Panc1 (cell line): ENCODE results near the gene FILIP1L.

Source experiments
- CTCF ChIP-seq: fragments of 450-650 bp; IDR thresholded peaks from 2 replicates; pipeline ENCODE4 v1.5.1; 2017; ENCODE audit warnings: mild to moderate bottlenecking
- POLR2AphosphoS5 ChIP-seq: IDR thresholded peaks from 2 replicates; pipeline ENCODE4 v1.6.1; 2012; ENCODE audit warnings: mild to moderate bottlenecking, low read depth, low read length, moderate library complexity
- REST ChIP-seq, 2 experiments: IDR thresholded peaks; 2 replicates each; pipeline ENCODE4 v1.6.1; 2011 to 2012; ENCODE audit warnings: low read depth in 2 of 2, control low read depth in 1 of 2, low read length in 1 of 2, mild to moderate bottlenecking in 1 of 2, moderate library complexity in 1 of 2; ENCODE audit not compliant: insufficient read depth in 1 of 2
- SIN3A ChIP-seq: IDR thresholded peaks from 2 replicates; pipeline ENCODE4 v1.6.1; 2012; ENCODE audit warnings: low read depth, mild to moderate bottlenecking, low read length, moderate library complexity, borderline replicate concordance; ENCODE audit not compliant: insufficient read depth
- TCF7L2 ChIP-seq: IDR thresholded peaks from 2 replicates; pipeline ENCODE4 v1.6.1; 2011; ENCODE audit warnings: mild to moderate bottlenecking, low read depth, low read length, inconsistent platforms

GRCh38 chr3:100043271-100043670 lies 71.0 kb downstream of the FILIP1L start:
- no peak for TF ChIP-seq CTCF
- TF ChIP-seq POLR2AphosphoS5 = no peak
- no peak for TF ChIP-seq REST (IDR thresholded peaks at IDR 0.05; ENCODE audit: insufficient read depth in 1 of 2, low read depth in 2 of 2, low read length in 1 of 2)
- TF ChIP-seq SIN3A = no peak
- TF ChIP-seq TCF7L2 = no peak
